Measurements from ENCODE around the gene NUSAP1.
"Not testable (repeated sequence)": the region's sequence is repeated elsewhere in the genome, so short reads cannot be mapped to it uniquely, and the experiment has no call there.

Gene NUSAP1

GRCh38 chr15:41350057-41350717 lies 17.5 kb downstream of the NUSAP1 start:
- Histone ChIP-seq H3K36me3 (ENCODE audit: insufficient read depth, insufficient read length, low read length) (peaks cover 73% of the 10 kb centered on the region), H3K4me3 (ENCODE audit: insufficient read length, low read depth) (no peak overlapping the region), H3K9me3 (ENCODE audit: insufficient read depth, low read length) (no peaks in the 10 kb centered on the region), H3K27me3 (ENCODE audit: insufficient read depth, insufficient read length) (no peaks in the 10 kb centered on the region), H3K4me1 (ENCODE audit: insufficient read depth, insufficient read length) (no peaks in the 10 kb centered on the region), H3K9ac (ENCODE audit: insufficient read length, low read depth) (no peak overlapping the region)
- no peak for DNase-seq (ENCODE audit: low read depth, low spot score)
- TF ChIP-seq SUZ12 (IDR thresholded peaks at IDR 0.05; ENCODE audit: extremely low read depth, insufficient read depth, insufficient read length), result no peak
- TF ChIP-seq YY1 (IDR thresholded peaks at IDR 0.05; ENCODE audit: insufficient read depth, insufficient read length), result no peak
- no peak for TF ChIP-seq ZNF274 (IDR thresholded peaks at IDR 0.05; ENCODE audit: low read depth, low read length)

- no peaks in the 10 kb centered on the region for H3K27me3 ChIP-seq (ENCODE audit: insufficient read depth, insufficient read length)
- no peak overlapping the region for H3K4me3 ChIP-seq (ENCODE audit: insufficient read length, low read depth)
- H3K36me3 ChIP-seq (ENCODE audit: insufficient read depth, insufficient read length, low read length), result peaks cover 78% of the 10 kb centered on the region
- TF ChIP-seq YY1 (IDR thresholded peaks at IDR 0.05; ENCODE audit: insufficient read depth, insufficient read length), result no peak
- TF ChIP-seq ZNF274 (IDR thresholded peaks at IDR 0.05; ENCODE audit: low read depth, low read length), result no peak
- TF ChIP-seq SUZ12 (IDR thresholded peaks at IDR 0.05; ENCODE audit: extremely low read depth, insufficient read depth, insufficient read length), result no peak
- H3K4me1 ChIP-seq (ENCODE audit: insufficient read depth, insufficient read length), result no peaks in the 10 kb centered on the region
- no peak for DNase-seq (ENCODE audit: low read depth, low spot score)
- H3K9me3 ChIP-seq (ENCODE audit: insufficient read depth, low read length), result no peaks in the 10 kb centered on the region
- H3K9ac ChIP-seq (ENCODE audit: insufficient read length, low read depth), result no peak overlapping the region
Observed at GRCh38 chr15:41354371-41354770, 21.7 kb downstream of the NUSAP1 start.

DNA sequence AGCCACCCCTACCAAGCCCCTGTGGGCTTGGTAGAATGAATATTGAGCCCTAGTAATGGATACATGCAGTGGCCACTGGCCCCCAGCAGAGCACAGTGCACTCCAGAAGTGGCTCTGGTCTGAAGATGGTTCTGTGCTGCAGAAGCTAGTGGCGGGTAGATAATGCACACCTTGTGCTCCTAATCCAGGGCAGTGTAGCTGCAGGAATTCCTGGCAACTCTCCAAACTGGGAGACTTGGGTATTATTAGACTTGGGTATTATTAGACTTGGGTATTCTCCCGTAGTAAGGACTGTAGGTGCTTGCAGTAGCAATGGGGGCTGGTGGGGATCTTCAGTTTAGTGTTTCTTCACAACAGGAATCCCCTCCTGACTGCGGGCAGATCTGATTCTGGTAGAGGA lies 34.7 kb downstream of the NUSAP1 start:
- no peaks in the 10 kb centered on the region for H3K27me3 ChIP-seq (ENCODE audit: insufficient read depth, insufficient read length)
- TF ChIP-seq SUZ12 (IDR thresholded peaks at IDR 0.05; ENCODE audit: extremely low read depth, insufficient read depth, insufficient read length) (no peak), YY1 (IDR thresholded peaks at IDR 0.05; ENCODE audit: insufficient read depth, insufficient read length) (no peak), ZNF274 (IDR thresholded peaks at IDR 0.05; ENCODE audit: low read depth, low read length) (no peak)
- peaks cover 50% of the 10 kb centered on the region for H3K36me3 ChIP-seq (ENCODE audit: insufficient read depth, insufficient read length, low read length)
- no peaks in the 10 kb centered on the region for H3K4me1 ChIP-seq (ENCODE audit: insufficient read depth, insufficient read length)
- H3K9ac ChIP-seq (ENCODE audit: insufficient read length, low read depth), result no peak overlapping the region
- no peak overlapping the region for H3K4me3 ChIP-seq (ENCODE audit: insufficient read length, low read depth)
- no peak for DNase-seq (ENCODE audit: low read depth, low spot score)
- no peaks in the 10 kb centered on the region for H3K9me3 ChIP-seq (ENCODE audit: insufficient read depth, low read length)

DNA sequence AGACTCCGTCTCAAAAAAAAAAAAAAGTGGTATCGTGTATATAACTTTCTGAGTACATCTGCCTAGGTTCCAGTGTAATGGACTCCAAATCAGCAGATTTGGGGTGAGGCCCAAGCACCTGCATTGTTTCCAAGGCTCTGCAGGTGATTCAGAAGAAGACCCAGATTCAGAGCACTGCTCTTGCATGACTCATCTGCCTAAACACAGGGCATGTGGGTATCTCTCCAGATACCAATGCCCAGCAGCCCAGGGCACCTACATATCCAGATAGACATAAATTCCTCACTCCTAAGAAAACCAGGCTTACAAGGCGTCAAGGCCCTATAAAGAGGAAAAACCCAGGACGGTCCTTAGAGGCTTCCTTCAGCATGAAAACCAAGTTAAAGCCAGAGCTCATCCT lies 45.3 kb downstream of the NUSAP1 start:
- Histone ChIP-seq H3K27me3 (ENCODE audit: insufficient read depth, insufficient read length) (no peaks in the 10 kb centered on the region), H3K4me1 (ENCODE audit: insufficient read depth, insufficient read length) (no peaks in the 10 kb centered on the region), H3K9ac (ENCODE audit: insufficient read length, low read depth) (no peak overlapping the region), H3K36me3 (ENCODE audit: insufficient read depth, insufficient read length, low read length) (peaks cover 51% of the 10 kb centered on the region), H3K9me3 (ENCODE audit: insufficient read depth, low read length) (peaks cover 18% of the 10 kb centered on the region; the same call in 1 of the 2 replicates), H3K4me3 (ENCODE audit: insufficient read length, low read depth) (no peak overlapping the region)
- DNase-seq (ENCODE audit: low read depth, low spot score), result no peak
- TF ChIP-seq YY1 (IDR thresholded peaks at IDR 0.05; ENCODE audit: insufficient read depth, insufficient read length), result no peak
- no peak for TF ChIP-seq SUZ12 (IDR thresholded peaks at IDR 0.05; ENCODE audit: extremely low read depth, insufficient read depth, insufficient read length)
- TF ChIP-seq ZNF274 (IDR thresholded peaks at IDR 0.05; ENCODE audit: low read depth, low read length), result no peak

GRCh38 chr15:41383974-41384749 lies 51.5 kb downstream of the NUSAP1 start:
- not testable (repeated sequence) for H3K27me3 ChIP-seq (ENCODE audit: insufficient read depth, insufficient read length); H3K9ac ChIP-seq (ENCODE audit: insufficient read length, low read depth); H3K4me1 ChIP-seq (ENCODE audit: insufficient read depth, insufficient read length); H3K4me3 ChIP-seq (ENCODE audit: insufficient read length, low read depth); DNase-seq (ENCODE audit: low read depth, low spot score)
- H3K9me3 ChIP-seq (ENCODE audit: insufficient read depth, low read length), result peaks cover 18% of the 10 kb centered on the region; the same call in 1 of the 2 replicates
- H3K36me3 ChIP-seq (ENCODE audit: insufficient read depth, insufficient read length, low read length), result peaks cover 37% of the 10 kb centered on the region

DNA sequence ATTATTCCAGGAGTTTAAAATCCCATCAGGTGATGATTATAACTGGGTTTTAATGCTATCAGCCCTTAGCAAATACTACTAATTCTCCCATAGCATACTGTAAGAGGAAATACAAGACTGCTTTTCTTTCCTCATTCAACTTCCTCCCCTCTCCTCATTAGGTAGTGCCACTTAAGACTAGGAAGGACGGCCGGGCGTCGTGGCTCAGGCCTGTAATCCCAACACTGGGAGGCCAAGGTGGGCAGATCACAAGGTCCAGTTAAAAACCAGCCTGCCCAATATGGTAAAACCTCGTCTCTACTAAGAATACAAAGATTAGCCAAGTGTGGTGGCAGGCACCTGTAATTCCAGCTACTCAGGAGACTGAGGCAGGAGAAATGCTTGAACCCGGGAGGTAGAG lies 55.0 kb downstream of the NUSAP1 start:
- DNase-seq (ENCODE audit: low read depth, low spot score), result no peak
- Histone ChIP-seq H3K9ac (ENCODE audit: insufficient read length, low read depth) (no peak overlapping the region), H3K9me3 (ENCODE audit: insufficient read depth, low read length) (no peaks in the 10 kb centered on the region), H3K4me3 (ENCODE audit: insufficient read length, low read depth) (no peak overlapping the region), H3K4me1 (ENCODE audit: insufficient read depth, insufficient read length) (no peaks in the 10 kb centered on the region), H3K36me3 (ENCODE audit: insufficient read depth, insufficient read length, low read length) (peaks cover 22% of the 10 kb centered on the region), H3K27me3 (ENCODE audit: insufficient read depth, insufficient read length) (no peaks in the 10 kb centered on the region)
- TF ChIP-seq YY1 (IDR thresholded peaks at IDR 0.05; ENCODE audit: insufficient read depth, insufficient read length) (no peak), ZNF274 (IDR thresholded peaks at IDR 0.05; ENCODE audit: low read depth, low read length) (no peak), SUZ12 (IDR thresholded peaks at IDR 0.05; ENCODE audit: extremely low read depth, insufficient read depth, insufficient read length) (no peak)

DNA sequence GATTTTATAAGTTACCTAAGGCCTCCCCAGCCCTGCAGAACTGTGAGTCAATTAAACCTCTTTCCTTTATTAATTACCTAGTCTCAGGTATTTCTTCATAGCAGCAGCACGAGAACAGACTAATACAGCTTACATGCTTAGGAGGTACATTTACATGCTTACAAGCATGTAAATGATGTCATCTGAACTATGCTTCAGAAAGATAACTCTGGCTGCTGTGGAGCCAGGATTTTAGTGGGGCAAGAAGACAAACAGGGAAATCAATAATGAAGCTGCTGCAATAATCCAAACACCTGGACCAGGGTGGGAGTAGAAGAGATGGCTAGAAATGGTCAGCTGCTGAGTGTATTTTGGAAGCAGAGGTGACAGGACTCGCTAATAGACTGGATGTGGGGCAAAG lies 60.0 kb downstream of the NUSAP1 start:
- DNase-seq (ENCODE audit: low read depth, low spot score), result no peak
- H3K9ac ChIP-seq (ENCODE audit: insufficient read length, low read depth), result no peak overlapping the region
- H3K9me3 ChIP-seq (ENCODE audit: insufficient read depth, low read length), result no peaks in the 10 kb centered on the region
- H3K27me3 ChIP-seq (ENCODE audit: insufficient read depth, insufficient read length), result no peaks in the 10 kb centered on the region
- H3K4me1 ChIP-seq (ENCODE audit: insufficient read depth, insufficient read length), result no peaks in the 10 kb centered on the region
- H3K4me3 ChIP-seq (ENCODE audit: insufficient read length, low read depth), result no peak overlapping the region
- H3K36me3 ChIP-seq (ENCODE audit: insufficient read depth, insufficient read length, low read length), result peaks cover 39% of the 10 kb centered on the region
- TF ChIP-seq SUZ12 (IDR thresholded peaks at IDR 0.05; ENCODE audit: extremely low read depth, insufficient read depth, insufficient read length) (no peak), YY1 (IDR thresholded peaks at IDR 0.05; ENCODE audit: insufficient read depth, insufficient read length) (no peak), ZNF274 (IDR thresholded peaks at IDR 0.05; ENCODE audit: low read depth, low read length) (no peak)

All from NT2/D1 (cell line).